ENCODE data around the gene PCDH12.
A peak's percentile ranks its signal among the peaks of the same experiment; 100 is the strongest.

Gene PCDH12

DNA sequence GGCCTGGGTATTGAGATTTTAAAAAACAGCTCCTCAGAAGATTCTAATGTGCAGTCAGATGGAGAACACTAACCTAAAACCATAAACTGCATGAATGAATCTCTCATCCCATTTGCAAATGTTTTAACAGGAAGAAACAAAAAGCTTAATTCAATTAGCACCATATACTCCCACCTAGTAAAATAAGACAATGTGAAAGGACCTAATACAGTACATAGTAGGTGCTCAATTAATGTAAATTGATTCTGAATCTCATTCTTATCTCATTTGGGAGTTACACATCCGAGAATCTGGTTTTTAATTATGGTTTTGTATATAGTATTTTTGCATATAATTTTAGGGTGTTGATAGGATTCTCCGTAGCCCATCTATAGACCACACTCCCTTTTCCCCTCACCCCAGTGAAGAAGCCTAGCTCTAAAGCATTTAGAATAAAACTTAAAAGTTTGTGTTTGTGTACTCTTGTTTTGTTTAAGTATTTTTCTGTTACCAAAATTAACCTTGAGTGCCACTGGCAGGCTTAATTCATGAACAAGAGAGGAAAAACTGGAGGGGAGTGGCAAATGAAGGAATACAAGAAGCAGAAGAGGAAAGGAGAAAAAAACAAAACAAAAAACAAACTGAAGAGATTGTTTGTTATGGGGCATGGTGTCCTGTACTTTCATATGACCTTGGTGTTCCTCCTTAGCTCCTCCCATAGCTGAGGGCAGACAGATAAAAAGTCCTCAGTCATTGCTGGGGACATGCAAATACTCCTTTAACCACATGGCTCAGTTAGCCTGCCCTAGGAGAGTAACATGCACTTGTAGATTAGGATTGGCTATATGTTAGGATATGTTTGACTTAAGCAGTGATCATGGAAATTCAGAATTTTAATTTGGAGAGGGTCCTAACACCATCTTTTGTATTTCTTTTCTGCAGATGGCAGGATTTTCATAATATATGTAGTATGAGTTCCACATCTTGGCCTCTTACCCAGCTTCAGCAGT is 12.1 kb upstream of the PCDH12 start:
- Histone ChIP-seq H3K27me3 (ENCODE audit: insufficient read depth, low read length, poor library complexity) (no peaks in the 10 kb centered on the region), H4K5ac (ENCODE audit: low read length) (no peak overlapping the region), H3K18ac (ENCODE audit: low read length) (no peak overlapping the region), H3K4me3 (ENCODE audit: low read length) (peak overlapping the region; percentile 95), H3K4me1 (ENCODE audit: control insufficient read depth, low read depth, low read length) (no peaks in the 10 kb centered on the region), H2BK5ac (ENCODE audit: low read length) (no peak overlapping the region), H3K56ac (ENCODE audit: low read length) (peak overlapping the region; percentile 98), H3K36me3 (ENCODE audit: control insufficient read depth, insufficient read depth, low read length) (no peaks in the 10 kb centered on the region), H3K79me2 (ENCODE audit: control insufficient read depth, insufficient read depth, low read length) (no peaks in the 10 kb centered on the region), H4K8ac (ENCODE audit: low read depth, low read length) (no peak overlapping the region), H2AK5ac (ENCODE audit: low read length) (no peak overlapping the region), H2BK120ac (ENCODE audit: low read depth, low read length) (no peak overlapping the region), H3K4me2 (ENCODE audit: low read length) (peak overlapping the region; percentile 65), H3K27ac (ENCODE audit: low read depth, low read length) (no peak overlapping the region), H3K79me1 (ENCODE audit: low read length) (peaks cover 2% of the 10 kb centered on the region), H3K4ac (ENCODE audit: low read depth, low read length) (no peak overlapping the region), H3K9ac (ENCODE audit: low read length) (peak overlapping the region; percentile 97), H3K23ac (ENCODE audit: low read length) (no peak overlapping the region), H2BK15ac (replicated peaks; ENCODE audit: low read depth) (no peak overlapping the region)
- DNase-seq: peak; percentile 84
- WGBS (ENCODE audit: extremely low coverage, insufficient coverage, low lambda C conversion rate): no CpG with 5 or more reads among the region's 2 CpGs

GRCh38 chr5:141968914-141969608 is 11.1 kb upstream of the PCDH12 start, which contains the start of gene RNF14:
Gene RNF14 (plus strand): TSS chr5:141969105. CDS start chr5:141973589, 4,484 bp downstream.
- H2BK15ac ChIP-seq (replicated peaks; ENCODE audit: low read depth): no peak within 1 kb of the TSS
- H3K4ac ChIP-seq (ENCODE audit: low read depth, low read length): peak within 1 kb of the TSS; percentile 19
- no CpG with 5 or more reads among the region's 63 CpGs for WGBS (ENCODE audit: extremely low coverage, insufficient coverage, low lambda C conversion rate)
- H2BK120ac ChIP-seq (ENCODE audit: low read depth, low read length): no peak within 1 kb of the TSS
- peak within 1 kb of the TSS; percentile 97 for H3K9ac ChIP-seq (ENCODE audit: low read length)
- DNase-seq: peak; percentile 96
- no peaks in the 10 kb centered on the region for H3K27me3 ChIP-seq (ENCODE audit: insufficient read depth, low read length, poor library complexity)
- H3K27ac ChIP-seq (ENCODE audit: low read depth, low read length): peak within 1 kb of the TSS; percentile 82
- no peak within 1 kb of the TSS for H2AK5ac ChIP-seq (ENCODE audit: low read length)
- H2BK5ac ChIP-seq (ENCODE audit: low read length): peak within 1 kb of the TSS; percentile 54
- H4K8ac ChIP-seq (ENCODE audit: low read depth, low read length): peak within 1 kb of the TSS; percentile 99
- H3K4me1 ChIP-seq (ENCODE audit: control insufficient read depth, low read depth, low read length): no peaks in the 10 kb centered on the region
- H3K79me1 ChIP-seq (ENCODE audit: low read length): peaks cover 2% of the 10 kb centered on the region
- H3K4me3 ChIP-seq (ENCODE audit: low read length): peak within 1 kb of the TSS; percentile 95
- H3K56ac ChIP-seq (ENCODE audit: low read length): peak within 1 kb of the TSS; percentile 98
- H3K18ac ChIP-seq (ENCODE audit: low read length): peak within 1 kb of the TSS; percentile 78
- H3K23ac ChIP-seq (ENCODE audit: low read length): peak within 1 kb of the TSS; percentile 97
- H3K4me2 ChIP-seq (ENCODE audit: low read length): peak within 1 kb of the TSS; percentile 65
- peak within 1 kb of the TSS; percentile 9 for H4K5ac ChIP-seq (ENCODE audit: low read length)
- H3K79me2 ChIP-seq (ENCODE audit: control insufficient read depth, insufficient read depth, low read length): no peaks in the 10 kb centered on the region
- no peaks in the 10 kb centered on the region for H3K36me3 ChIP-seq (ENCODE audit: control insufficient read depth, insufficient read depth, low read length)

- Histone ChIP-seq H2BK5ac (ENCODE audit: low read length) (no peak overlapping the region), H3K56ac (ENCODE audit: low read length) (no peak overlapping the region), H3K4ac (ENCODE audit: low read depth, low read length) (no peak overlapping the region), H3K79me1 (ENCODE audit: low read length) (peaks cover 2% of the 10 kb centered on the region), H3K9ac (ENCODE audit: low read length) (no peak overlapping the region), H3K4me1 (ENCODE audit: control insufficient read depth, low read depth, low read length) (no peaks in the 10 kb centered on the region), H3K4me2 (ENCODE audit: low read length) (no peak overlapping the region), H3K36me3 (ENCODE audit: control insufficient read depth, insufficient read depth, low read length) (no peaks in the 10 kb centered on the region), H2BK120ac (ENCODE audit: low read depth, low read length) (no peak overlapping the region), H3K4me3 (ENCODE audit: low read length) (no peak overlapping the region), H2BK15ac (replicated peaks; ENCODE audit: low read depth) (no peak overlapping the region), H3K79me2 (ENCODE audit: control insufficient read depth, insufficient read depth, low read length) (no peaks in the 10 kb centered on the region), H3K18ac (ENCODE audit: low read length) (no peak overlapping the region), H3K23ac (ENCODE audit: low read length) (no peak overlapping the region), H2AK5ac (ENCODE audit: low read length) (no peak overlapping the region), H4K8ac (ENCODE audit: low read depth, low read length) (no peak overlapping the region), H3K27ac (ENCODE audit: low read depth, low read length) (no peak overlapping the region), H4K5ac (ENCODE audit: low read length) (no peak overlapping the region), H3K27me3 (ENCODE audit: insufficient read depth, low read length, poor library complexity) (no peaks in the 10 kb centered on the region)
- no CpG with 5 or more reads among the region's 2 CpGs for WGBS (ENCODE audit: extremely low coverage, insufficient coverage, low lambda C conversion rate)
- no peak for DNase-seq
Measured at GRCh38 chr5:141966963-141967333, 8.9 kb upstream of the PCDH12 start.

DNA sequence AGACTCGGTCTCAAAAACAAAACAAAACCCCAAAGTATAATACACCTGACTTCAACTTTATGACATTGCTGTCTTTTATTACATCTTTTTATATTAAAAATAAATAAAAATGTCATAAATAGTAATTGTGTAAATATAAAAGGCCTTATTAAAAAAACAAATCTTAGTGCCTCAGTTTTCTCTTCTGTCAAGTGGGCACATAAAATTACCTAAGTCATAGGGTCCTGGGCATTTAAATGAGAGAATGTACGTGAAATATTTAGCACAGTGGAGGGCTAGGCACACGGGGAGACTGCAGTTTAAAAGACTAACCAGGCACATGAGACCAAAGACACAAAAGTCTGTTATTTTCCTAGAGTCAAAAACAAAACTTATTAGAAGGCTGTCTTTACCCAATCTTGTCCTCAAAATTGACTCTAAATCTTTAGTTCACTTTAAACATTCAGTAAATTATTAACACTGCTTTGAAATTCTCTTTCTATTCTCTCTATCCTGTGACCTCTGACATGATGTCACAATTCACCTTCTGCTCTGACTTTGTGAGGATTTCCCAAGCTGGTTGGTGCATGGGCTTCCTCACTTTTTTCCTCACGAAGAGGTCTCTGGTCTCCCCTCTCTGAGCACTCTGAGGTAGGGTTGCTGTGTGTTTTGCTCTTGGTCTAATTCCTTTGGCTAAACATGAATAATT is 8.4 kb upstream of the PCDH12 start:
- Histone ChIP-seq H4K8ac (ENCODE audit: low read depth, low read length) (no peak overlapping the region), H3K4me2 (ENCODE audit: low read length) (no peak overlapping the region), H3K79me1 (ENCODE audit: low read length) (peaks cover 2% of the 10 kb centered on the region), H2BK5ac (ENCODE audit: low read length) (no peak overlapping the region), H3K27ac (ENCODE audit: low read depth, low read length) (no peak overlapping the region), H3K79me2 (ENCODE audit: control insufficient read depth, insufficient read depth, low read length) (no peaks in the 10 kb centered on the region), H2BK15ac (replicated peaks; ENCODE audit: low read depth) (no peak overlapping the region), H3K4ac (ENCODE audit: low read depth, low read length) (no peak overlapping the region), H2BK120ac (ENCODE audit: low read depth, low read length) (no peak overlapping the region), H3K4me1 (ENCODE audit: control insufficient read depth, low read depth, low read length) (no peaks in the 10 kb centered on the region), H4K5ac (ENCODE audit: low read length) (no peak overlapping the region), H3K23ac (ENCODE audit: low read length) (no peak overlapping the region), H3K56ac (ENCODE audit: low read length) (no peak overlapping the region), H3K9ac (ENCODE audit: low read length) (no peak overlapping the region), H3K27me3 (ENCODE audit: insufficient read depth, low read length, poor library complexity) (no peaks in the 10 kb centered on the region), H2AK5ac (ENCODE audit: low read length) (no peak overlapping the region), H3K4me3 (ENCODE audit: low read length) (no peak overlapping the region), H3K18ac (ENCODE audit: low read length) (no peak overlapping the region), H3K36me3 (ENCODE audit: control insufficient read depth, insufficient read depth, low read length) (no peaks in the 10 kb centered on the region)
- no peak for DNase-seq
- no CpG with 5 or more reads among the region's 4 CpGs for WGBS (ENCODE audit: extremely low coverage, insufficient coverage, low lambda C conversion rate)

GRCh38 chr5:141965071-141965470 is 7.1 kb upstream of the PCDH12 start:
- no peak overlapping the region for H4K8ac ChIP-seq (ENCODE audit: low read depth, low read length)
- H3K9ac ChIP-seq (ENCODE audit: low read length): no peak overlapping the region
- H3K4me2 ChIP-seq (ENCODE audit: low read length): no peak overlapping the region
- DNase-seq: no peak
- H3K56ac ChIP-seq (ENCODE audit: low read length): no peak overlapping the region
- no peaks in the 10 kb centered on the region for H3K27me3 ChIP-seq (ENCODE audit: insufficient read depth, low read length, poor library complexity)
- no peak overlapping the region for H3K4me3 ChIP-seq (ENCODE audit: low read length)
- no peak overlapping the region for H3K18ac ChIP-seq (ENCODE audit: low read length)
- H3K79me2 ChIP-seq (ENCODE audit: control insufficient read depth, insufficient read depth, low read length): no peaks in the 10 kb centered on the region
- H2BK120ac ChIP-seq (ENCODE audit: low read depth, low read length): no peak overlapping the region
- H3K79me1 ChIP-seq (ENCODE audit: low read length): peaks cover 2% of the 10 kb centered on the region
- no peak overlapping the region for H3K23ac ChIP-seq (ENCODE audit: low read length)
- no peak overlapping the region for H2BK5ac ChIP-seq (ENCODE audit: low read length)
- no peaks in the 10 kb centered on the region for H3K36me3 ChIP-seq (ENCODE audit: control insufficient read depth, insufficient read depth, low read length)
- no peaks in the 10 kb centered on the region for H3K4me1 ChIP-seq (ENCODE audit: control insufficient read depth, low read depth, low read length)
- no peak overlapping the region for H4K5ac ChIP-seq (ENCODE audit: low read length)
- H2AK5ac ChIP-seq (ENCODE audit: low read length): no peak overlapping the region
- H2BK15ac ChIP-seq (replicated peaks; ENCODE audit: low read depth): no peak overlapping the region
- WGBS (ENCODE audit: extremely low coverage, insufficient coverage, low lambda C conversion rate): no CpG with 5 or more reads among the region's 7 CpGs
- H3K27ac ChIP-seq (ENCODE audit: low read depth, low read length): no peak overlapping the region
- H3K4ac ChIP-seq (ENCODE audit: low read depth, low read length): no peak overlapping the region
